T47D (cell line): ENCODE data around the gene MPV17L2.
A peak's percentile ranks its signal among the peaks of the same experiment; 100 is the strongest.
"Not testable (repeated sequence)": the region's sequence is repeated elsewhere in the genome, so short reads cannot be mapped to it uniquely, and the experiment has no call there.

ENCODE experiments used
- DNase-seq, 2 experiments: peaks; one replicate each; pipeline versions ENCODE4 v3.0.0 to v3.0.0-alpha.2; 2011 to 2012; ENCODE audit warnings: low read depth in 1 of 2, low spot score in 1 of 2
- JUND ChIP-seq: IDR thresholded peaks from 2 replicates; pipeline ENCODE4 v1.6.1; 2012; ENCODE audit warnings: low read depth
- in situ Hi-C: cut with HindIII; loops from 2 replicates; pipeline ENCODE4 v1.10.0; 2016; ENCODE audit warnings: low sequenced_read_pairs, low pct_unique_long_range_greater_than_20kb

MPV17L2 gene

DNA sequence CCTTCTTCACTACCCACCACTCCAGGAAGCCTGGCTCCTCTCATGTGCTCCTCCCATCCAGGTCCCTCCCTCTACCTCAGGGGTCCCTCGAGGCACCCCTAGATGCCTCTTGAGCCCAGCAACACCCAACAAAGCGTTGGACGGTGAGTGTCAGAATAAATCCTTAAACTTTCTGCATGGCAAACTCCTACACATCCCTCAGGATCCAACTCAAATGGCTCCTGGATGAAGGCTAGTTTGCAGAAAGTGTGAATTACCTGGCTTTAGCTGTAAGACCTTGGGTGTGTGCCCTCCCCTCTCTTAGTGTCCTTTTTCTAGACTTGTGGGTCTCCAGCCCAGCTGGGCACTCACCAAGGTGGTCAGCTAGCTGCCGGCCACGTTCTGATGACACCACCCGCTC, 5.4 kb downstream of the MPV17L2 start:
- DNase-seq = no peak
- in situ Hi-C loops = no loop called here
- no peak for TF ChIP-seq JUND

DNA sequence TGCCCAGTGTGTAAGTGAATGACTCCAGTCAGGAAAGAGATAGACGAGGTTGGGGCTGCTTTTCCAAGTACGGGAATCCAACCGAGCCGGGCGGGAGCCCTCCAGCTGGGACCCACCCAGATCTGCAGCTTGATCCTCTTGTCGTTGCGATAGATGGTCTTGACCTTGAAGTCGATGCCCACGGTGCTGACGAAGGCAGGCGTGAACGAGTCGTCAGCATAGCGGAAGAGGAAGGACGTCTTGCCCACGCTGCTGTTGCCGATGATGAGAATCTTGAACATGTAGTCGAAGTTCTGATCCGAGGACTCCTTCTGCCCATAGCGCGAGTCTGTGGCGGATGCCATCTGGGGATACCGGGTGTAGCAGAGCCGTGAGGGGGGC, 9.4 kb downstream of the MPV17L2 start:
- TF ChIP-seq JUND = no peak
- in situ Hi-C loops = no loop called here
- DNase-seq = no peak

DNA sequence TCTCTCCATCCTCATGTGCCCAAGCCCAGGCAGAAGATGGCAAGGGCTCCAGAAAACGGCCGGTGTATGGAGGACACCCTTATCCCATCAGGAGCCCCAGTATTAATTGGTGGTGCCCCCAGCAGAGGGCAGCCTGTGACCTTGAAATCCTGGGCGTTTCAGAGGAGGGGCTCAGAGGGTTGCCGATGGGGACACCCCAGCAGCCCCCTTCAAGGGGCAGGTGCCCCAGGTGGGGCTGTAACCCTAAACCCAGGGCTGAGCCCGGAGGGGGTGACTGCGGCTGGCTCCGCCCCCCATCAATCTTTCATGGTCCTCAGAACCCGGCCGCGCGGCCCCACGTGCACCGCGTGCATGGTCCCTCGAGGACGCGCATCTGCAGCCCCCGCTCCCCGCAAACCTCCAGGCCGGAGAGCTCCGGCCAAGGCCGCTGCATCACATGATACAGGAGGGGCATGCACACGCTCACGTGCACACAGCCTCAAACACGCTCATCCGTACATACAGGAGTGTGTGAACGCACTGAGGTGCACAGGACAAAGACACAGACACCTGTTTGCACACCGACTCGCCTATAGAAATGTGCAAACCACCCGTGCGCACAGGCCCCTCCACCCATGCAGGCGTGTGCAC, 9.9 kb downstream of the MPV17L2 start:
- DNase-seq = no peak
- no peak for TF ChIP-seq JUND
- in situ Hi-C loops = no loop called here

DNA sequence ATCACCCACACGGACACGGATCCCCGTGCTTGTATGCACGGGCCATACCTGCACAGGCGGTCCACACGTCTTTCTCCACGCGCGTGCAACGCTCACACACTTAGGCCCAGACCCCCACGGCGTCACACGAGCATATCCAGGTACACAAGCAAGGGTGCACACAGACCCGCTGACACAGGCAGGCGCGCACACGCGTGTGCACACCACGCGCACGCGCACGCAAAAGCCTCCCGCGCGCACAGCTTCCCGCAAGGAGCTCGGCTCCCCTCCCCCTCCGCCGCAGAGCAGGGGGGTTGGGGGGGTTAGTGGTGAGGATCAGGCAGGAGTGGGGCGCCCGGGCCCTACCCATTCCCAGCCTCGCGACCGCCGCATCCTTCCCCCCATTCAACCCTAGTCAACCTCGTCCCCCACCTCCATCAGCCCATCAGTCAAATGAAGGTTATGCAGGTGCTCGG, 10.4 kb downstream of the MPV17L2 start:
- TF ChIP-seq JUND = no peak
- in situ Hi-C loops = no loop called here
- DNase-seq = peak in 1 of 2 experiments; percentile 38

DNA sequence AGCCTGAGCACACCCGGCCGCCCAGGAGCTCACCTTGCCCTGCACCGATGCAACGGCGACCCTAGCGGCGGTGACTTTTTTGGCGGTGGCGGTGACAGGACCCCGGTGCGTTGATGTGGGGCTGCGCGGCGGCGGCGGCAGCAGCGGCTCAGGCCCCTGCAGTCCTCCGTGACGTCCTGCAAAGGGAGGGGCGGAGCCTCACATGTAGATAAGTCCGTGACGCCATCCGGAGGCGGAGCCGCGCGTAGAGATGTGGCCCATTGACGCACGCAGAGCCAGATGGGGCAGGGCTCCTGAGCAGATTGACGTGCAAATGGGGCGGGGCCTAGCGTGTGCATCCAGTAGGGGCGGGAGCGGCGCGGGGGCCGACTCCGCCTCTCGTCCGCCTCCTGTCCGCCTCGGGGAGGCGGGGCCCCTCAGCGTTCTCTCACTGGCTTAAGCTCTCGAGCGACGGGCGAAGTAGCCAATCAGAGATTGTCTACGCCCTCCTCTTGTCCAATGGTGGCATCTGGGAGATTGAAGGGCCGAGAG, 10.9 kb downstream of the MPV17L2 start, which contains the start of gene RAB3A:
RAB3A (minus strand) TSS at position 180 of the 531 bp plus-strand sequence. CDS start 1,302 bp downstream, outside the sequence.
- in situ Hi-C loops = no loop called here
- TF ChIP-seq JUND = no peak
- DNase-seq = peak; percentile 90 to 99

DNA sequence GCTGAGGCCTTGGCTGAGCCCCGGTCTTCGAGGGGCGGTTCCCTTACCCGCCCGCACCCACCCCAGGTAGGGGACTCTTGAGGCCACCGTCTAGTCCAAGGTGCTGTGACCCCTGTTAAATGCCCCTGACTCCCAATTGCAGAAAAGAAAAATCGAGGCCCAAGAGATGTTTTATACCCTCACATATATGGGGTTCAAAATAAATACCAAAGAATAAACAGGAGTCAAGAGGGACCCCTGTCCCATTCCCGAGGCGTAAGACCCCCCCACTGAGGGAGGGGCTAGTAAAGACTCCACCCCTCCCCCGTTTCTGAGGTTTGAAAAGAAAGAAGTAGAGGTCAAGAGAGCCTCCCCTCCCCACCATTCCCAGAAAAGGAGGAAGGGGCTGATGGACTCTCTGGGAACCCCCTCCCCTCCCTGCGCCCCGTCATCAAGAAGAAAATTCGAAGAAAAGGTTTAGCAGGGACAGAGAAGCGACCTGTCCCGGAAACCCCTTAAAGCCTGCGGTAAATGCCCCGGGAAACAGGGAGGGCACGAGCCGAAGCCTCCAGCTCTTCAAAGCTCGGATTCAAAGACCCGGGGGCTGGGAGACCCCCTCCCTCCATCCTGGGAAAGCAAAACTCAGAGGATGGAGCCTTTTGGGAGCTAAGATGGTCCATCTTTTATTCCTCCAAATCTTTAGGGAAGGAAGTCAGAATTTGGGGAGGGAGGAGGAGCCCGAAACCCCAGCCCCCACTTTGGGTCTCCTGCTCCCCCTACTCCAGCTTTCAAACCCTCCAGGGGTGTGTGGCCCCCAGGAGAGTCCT, 11.6 kb downstream of the MPV17L2 start:
- DNase-seq = no peak
- in situ Hi-C loops = no loop called here
- TF ChIP-seq JUND = no peak

DNA sequence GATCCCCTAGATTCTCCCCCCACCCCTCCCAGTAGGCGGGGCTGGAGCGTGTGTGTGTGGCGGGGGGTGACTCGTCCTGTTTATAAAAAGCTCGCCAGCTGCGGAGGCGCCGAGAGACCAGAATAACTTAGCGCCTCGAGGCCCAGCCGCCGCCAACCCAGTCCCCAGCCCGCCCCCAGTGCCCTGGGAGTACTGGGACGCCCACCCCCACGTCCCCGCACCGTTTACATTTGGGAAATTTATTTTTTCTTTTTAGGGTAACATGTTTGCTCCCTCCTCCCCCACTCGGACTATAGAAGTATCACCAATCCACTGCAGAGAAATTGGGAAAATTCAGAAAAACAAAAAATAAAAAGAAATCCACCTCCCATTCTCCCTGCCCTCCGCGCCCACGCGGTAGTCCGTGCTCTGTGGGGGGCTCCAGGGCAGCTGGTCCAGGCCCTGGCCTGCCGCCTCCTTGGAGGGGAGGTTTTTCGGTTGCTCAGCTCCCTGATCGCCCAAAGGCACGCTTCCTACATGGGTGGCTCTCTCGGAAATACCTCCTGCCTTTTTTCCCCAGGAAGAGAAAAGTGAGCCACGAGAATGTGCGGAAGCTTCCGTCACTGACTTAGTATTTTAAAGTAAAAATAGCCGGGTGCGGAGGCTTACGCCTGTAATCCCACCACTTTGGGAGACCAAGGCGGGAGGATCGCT, 12.3 kb downstream of the MPV17L2 start:
- TF ChIP-seq JUND = no peak
- in situ Hi-C loops = no loop called here
- peak in 1 of 2 experiments; percentile 49 for DNase-seq

DNA sequence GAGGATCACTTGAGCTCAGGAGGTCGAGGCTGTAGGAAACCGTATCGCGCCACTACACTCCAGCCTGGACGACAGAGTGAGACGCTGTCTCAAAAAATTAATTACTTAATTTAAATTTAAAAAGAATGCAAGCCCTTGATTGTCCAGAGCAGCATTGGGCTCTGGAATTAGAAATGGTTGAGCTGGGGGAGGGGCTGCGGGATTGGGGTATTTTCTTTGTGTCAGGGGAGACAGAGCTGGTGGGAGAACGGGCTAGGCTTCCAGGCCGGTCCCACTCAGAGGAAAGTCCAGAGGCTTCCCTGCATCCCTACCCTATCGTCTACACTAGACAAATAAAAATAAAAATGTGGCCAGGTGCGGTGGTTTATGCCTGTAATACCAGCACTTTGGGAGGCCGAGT, 13.0 kb downstream of the MPV17L2 start:
- in situ Hi-C loops = no loop called here
- no peak for TF ChIP-seq JUND
- no peak for DNase-seq

DNA sequence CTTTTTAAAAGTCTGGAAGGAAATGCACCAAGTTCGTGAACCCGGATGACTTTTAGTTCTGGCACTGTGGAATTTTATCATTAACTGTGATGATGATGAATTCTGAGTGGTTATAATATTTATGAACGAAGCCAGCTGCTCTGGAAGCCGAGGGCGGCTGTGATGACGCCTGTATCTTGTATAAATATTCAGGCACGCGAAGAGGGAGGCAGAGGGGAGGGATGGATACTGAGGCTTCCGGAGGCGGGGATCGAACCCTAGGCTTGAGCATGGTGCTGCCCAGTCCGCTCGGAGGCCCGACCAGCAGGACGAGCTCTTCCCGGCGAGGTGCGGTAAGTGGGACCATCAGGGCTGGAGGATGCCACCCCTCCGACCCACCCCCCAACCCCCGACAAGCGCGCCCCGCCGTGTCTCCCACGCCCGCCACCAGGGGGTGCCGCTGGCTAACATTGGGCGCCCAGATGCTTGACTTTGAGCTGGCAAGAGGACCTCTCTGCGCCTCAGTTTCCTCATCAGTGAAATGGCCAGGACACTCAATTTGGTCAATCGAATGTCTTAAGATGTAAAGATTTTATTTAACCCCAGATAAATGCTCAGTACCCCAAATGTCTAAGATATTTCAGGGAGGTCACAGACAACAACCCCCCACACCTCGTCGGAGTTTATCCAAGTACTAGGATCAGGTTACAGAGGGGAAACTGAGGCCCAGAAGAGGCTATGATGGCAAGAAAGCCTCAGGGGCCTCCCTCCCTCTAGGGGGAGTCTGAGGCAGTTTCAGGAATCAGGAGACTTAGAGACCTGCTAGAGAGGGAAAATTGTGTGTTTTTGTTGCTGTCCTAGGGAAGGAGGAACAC, 15.3 kb downstream of the MPV17L2 start:
- TF ChIP-seq JUND = no peak
- in situ Hi-C loops = no loop called here
- peak in 1 of 2 experiments; percentile 33 for DNase-seq

DNA sequence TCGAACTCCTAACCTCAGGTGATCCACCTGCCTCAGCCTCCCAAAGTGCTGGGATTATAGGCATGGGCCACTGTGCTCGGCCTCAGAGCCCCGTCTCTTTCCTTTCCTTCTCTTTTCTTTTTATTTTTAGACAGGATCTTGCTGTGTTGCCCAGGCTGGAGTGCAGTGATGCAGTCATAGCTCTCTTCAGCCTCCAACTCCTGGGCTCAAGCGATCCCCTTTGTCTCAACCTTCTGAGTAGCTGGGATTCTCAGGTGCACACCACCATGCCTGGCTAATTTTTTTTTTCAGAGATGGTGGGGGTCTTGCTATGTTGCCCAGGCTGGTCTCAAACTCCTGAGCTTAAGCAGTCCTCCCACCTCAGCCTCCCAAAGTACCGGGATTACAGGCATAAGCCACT, 16.9 kb downstream of the MPV17L2 start:
- in situ Hi-C loops, DNase-seq: not testable (repeated sequence)

DNA sequence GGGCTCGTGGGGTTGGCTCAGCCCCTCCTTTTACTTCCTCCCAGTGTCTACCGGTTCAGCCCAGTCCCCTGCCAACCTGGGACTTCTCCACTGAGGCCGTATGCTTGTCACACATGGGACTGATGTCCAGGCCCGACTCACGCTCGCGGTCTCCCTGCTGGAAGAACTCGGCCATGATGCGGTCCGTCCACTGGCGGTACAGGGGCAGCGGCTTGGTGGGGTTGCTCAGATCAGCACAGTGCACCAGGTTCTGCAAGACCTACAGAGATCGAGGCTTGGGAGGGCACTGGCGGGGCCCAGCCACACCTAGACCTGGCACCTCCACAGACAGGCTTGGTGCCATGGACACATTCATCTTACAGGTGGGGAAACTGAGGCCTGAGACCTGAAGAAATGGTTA, 18.7 kb downstream of the MPV17L2 start:
- DNase-seq = no peak
- no peak for TF ChIP-seq JUND
- in situ Hi-C loops = no loop called here
